Liver (tissue), 9 donors: ENCODE results near the gene RAB3C. TPM values are rescaled to one million over a fixed set of nuclear protein-coding genes. Genes with fewer than 3 reads are reported as not detected.

Experiments used
- DNase-seq: peaks from one replicate; pipeline ENCODE4 v3.0.0-alpha.2; 2017; ENCODE audit warnings: low spot score
- H3K27ac ChIP-seq, 2 donors: one replicate each; pipeline ENCODE4 v1.7.0; 2013; ENCODE audit warnings: inconsistent platforms in 2 of 2, low read length in 2 of 2, control low read depth in 1 of 2, low read depth in 1 of 2, mild to moderate bottlenecking in 1 of 2
- H3K27me3 ChIP-seq, 4 donors: one replicate each; pipeline versions ENCODE4 v1.6.1 to v1.7.0; 2013; ENCODE audit warnings: low read length in 3 of 4, inconsistent platforms in 1 of 4, mild to moderate bottlenecking in 1 of 4, moderate library complexity in 1 of 4; ENCODE audit not compliant: control insufficient read depth in 4 of 4, insufficient read depth in 4 of 4
- H3K36me3 ChIP-seq, 4 donors: one replicate each; pipeline versions ENCODE4 v1.6.1 to v1.7.0; 2013; ENCODE audit warnings: low read length in 3 of 4, mild to moderate bottlenecking in 3 of 4, low read depth in 1 of 4, moderate library complexity in 1 of 4; ENCODE audit not compliant: control insufficient read depth in 4 of 4, insufficient read depth in 3 of 4
- H3K4me1 ChIP-seq, 4 donors: one replicate each; pipeline versions ENCODE4 v1.6.1 to v1.7.0; 2013; ENCODE audit warnings: low read length in 3 of 4, mild to moderate bottlenecking in 3 of 4, moderate library complexity in 1 of 4; ENCODE audit not compliant: control insufficient read depth in 4 of 4, insufficient read depth in 4 of 4
- H3K4me3 ChIP-seq, 3 donors: one replicate each; pipeline versions ENCODE4 v1.6.1 to v1.7.0; 2013; ENCODE audit warnings: low read length in 3 of 3, control low read depth in 1 of 3, low read depth in 1 of 3, mild to moderate bottlenecking in 1 of 3
- H3K9ac ChIP-seq, 2 donors: one replicate each; pipeline ENCODE4 v1.7.0; 2013; ENCODE audit warnings: low read length in 2 of 2, mild to moderate bottlenecking in 2 of 2, moderate library complexity in 2 of 2, control low read depth in 1 of 2, low read depth in 1 of 2
- H3K9me3 ChIP-seq, 4 donors: one replicate each; pipeline versions ENCODE4 v1.6.1 to v1.7.0; 2013; ENCODE audit warnings: low read length in 3 of 4; ENCODE audit not compliant: control insufficient read depth in 4 of 4
- ATF3 ChIP-seq: IDR thresholded peaks from 2 replicates; pipeline ENCODE4 v1.6.1; 2016; ENCODE audit warnings: antibody characterized with exemption
- CTCF ChIP-seq: fragments of 150-350 bp; IDR thresholded peaks from 2 replicates; pipeline ENCODE4 v1.5.1; 2017; ENCODE audit warnings: improper control_type of control experiment, low read depth, low read length; ENCODE audit not compliant: missing input control
- EGR1 ChIP-seq, 2 donors: IDR thresholded peaks; 2 replicates each; pipeline ENCODE4 v1.6.1; 2016 to 2018; ENCODE audit warnings: antibody characterized with exemption in 2 of 2, low read depth in 2 of 2
- FOXA2 ChIP-seq: IDR thresholded peaks from 2 replicates; pipeline ENCODE4 v1.6.1; 2016; ENCODE audit warnings: antibody characterized with exemption
- GABPA ChIP-seq, 2 donors: IDR thresholded peaks in 1 of 2; conservative IDR thresholded peaks in 1 of 2; 2 replicates each; pipeline ENCODE4 v1.6.1; 2016; ENCODE audit warnings: antibody characterized with exemption in 2 of 2, mild to moderate bottlenecking in 1 of 2, moderate library complexity in 1 of 2
- HNF4G ChIP-seq: IDR thresholded peaks from 2 replicates; pipeline ENCODE4 v1.6.1; 2016; ENCODE audit warnings: antibody characterized with exemption
- JUND ChIP-seq, 2 donors: IDR thresholded peaks; 2 replicates each; pipeline ENCODE4 v1.6.1; 2016; ENCODE audit warnings: antibody characterized with exemption in 2 of 2
- MAX ChIP-seq: IDR thresholded peaks from 2 replicates; pipeline ENCODE4 v1.6.1; 2016; ENCODE audit warnings: antibody characterized with exemption
- NR2F2 ChIP-seq: IDR thresholded peaks from 2 replicates; pipeline ENCODE4 v1.6.1; 2016; ENCODE audit warnings: antibody characterized with exemption
- RAD21 ChIP-seq, 2 donors: IDR thresholded peaks; 2 replicates each; pipeline ENCODE4 v1.6.1; 2016; ENCODE audit warnings: antibody characterized with exemption in 2 of 2, mild to moderate bottlenecking in 2 of 2
- REST ChIP-seq: IDR thresholded peaks from 2 replicates; pipeline ENCODE4 v1.6.1; 2016; ENCODE audit warnings: antibody characterized with exemption, mild to moderate bottlenecking
- RXRA ChIP-seq, 2 donors: IDR thresholded peaks; 2 replicates each; pipeline ENCODE4 v1.6.1; 2017 to 2018; ENCODE audit warnings: antibody characterized with exemption in 2 of 2, mild to moderate bottlenecking in 1 of 2
- SP1 ChIP-seq: IDR thresholded peaks from 2 replicates; pipeline ENCODE4 v1.6.1; 2018; ENCODE audit warnings: antibody characterized with exemption, mild to moderate bottlenecking
- TAF1 ChIP-seq: conservative IDR thresholded peaks from 2 replicates; pipeline ENCODE4 v1.6.1; 2016; ENCODE audit warnings: antibody characterized with exemption, mild to moderate bottlenecking
- YY1 ChIP-seq: IDR thresholded peaks from 2 replicates; pipeline ENCODE4 v1.6.1; 2016; ENCODE audit warnings: antibody characterized with exemption, mild to moderate bottlenecking
- WGBS: extraction: QIAGEN DNeasy Blood & Tissue Kit; methylation state at CpG from one replicate; pipeline ENCODE4 v1.1.7; 2013; 5-methylcytosine and 5-hydroxymethylcytosine counted together
- polyA plus RNA-seq, 2 donors: library from polyadenylated mRNA; stranded (reverse) in 1 of 2; unstranded in 1 of 2; fragments of 200-250 nt in 1 of 2; fragments of >200 nt in 1 of 2; fragmentation: Nextera tagmentation in 1 of 2; extraction: Ambion mirVana in 1 of 2; gene quantifications; one replicate each; pipeline versions ENCODE4 v1.2.1 to v1.2.3, GENCODE V29; 2013 to 2015
- total RNA-seq, 2 donors: library from RNA; depleted of rRNA; stranded (reverse); fragments of >200 nt; gene quantifications; one replicate each; pipeline ENCODE4 v1.2.3, GENCODE V29; 2014
- TF ChIP-seq, protein P1 (sequence below): IDR thresholded peaks from 2 replicates; pipeline ENCODE4 v1.6.1; 2016; ENCODE audit warnings: antibody characterized with exemption
- donor health status: healthy.
- donor health status: healthy.
- donor health status: healthy.
- donor health status: healthy.
- donor health status: healthy.

RAB3C gene
- total and polyA plus RNA-seq, 4 donors = 0.72 to 4.6 (median 1.3) TPM

GRCh38 chr5:58838729-58839128 is 255.9 kb downstream of the RAB3C start:
- no peak overlapping the region for H3K4me3 ChIP-seq
- no peak overlapping the region for H3K9ac ChIP-seq
- TF ChIP-seq JUND (IDR thresholded peaks at IDR 0.05) (no peak), HNF4G (no peak), TAF1 (no peak), GABPA (IDR thresholded peaks at IDR 0.05 in 1 of 2, conservative IDR thresholded peaks at IDR 0.05 in 1 of 2) (no peak), SP1 (no peak), ATF3 (no peak), REST (no peak), RAD21 (IDR thresholded peaks at IDR 0.05) (no peak), CTCF (no peak)
- TF ChIP-seq, protein P1, sequence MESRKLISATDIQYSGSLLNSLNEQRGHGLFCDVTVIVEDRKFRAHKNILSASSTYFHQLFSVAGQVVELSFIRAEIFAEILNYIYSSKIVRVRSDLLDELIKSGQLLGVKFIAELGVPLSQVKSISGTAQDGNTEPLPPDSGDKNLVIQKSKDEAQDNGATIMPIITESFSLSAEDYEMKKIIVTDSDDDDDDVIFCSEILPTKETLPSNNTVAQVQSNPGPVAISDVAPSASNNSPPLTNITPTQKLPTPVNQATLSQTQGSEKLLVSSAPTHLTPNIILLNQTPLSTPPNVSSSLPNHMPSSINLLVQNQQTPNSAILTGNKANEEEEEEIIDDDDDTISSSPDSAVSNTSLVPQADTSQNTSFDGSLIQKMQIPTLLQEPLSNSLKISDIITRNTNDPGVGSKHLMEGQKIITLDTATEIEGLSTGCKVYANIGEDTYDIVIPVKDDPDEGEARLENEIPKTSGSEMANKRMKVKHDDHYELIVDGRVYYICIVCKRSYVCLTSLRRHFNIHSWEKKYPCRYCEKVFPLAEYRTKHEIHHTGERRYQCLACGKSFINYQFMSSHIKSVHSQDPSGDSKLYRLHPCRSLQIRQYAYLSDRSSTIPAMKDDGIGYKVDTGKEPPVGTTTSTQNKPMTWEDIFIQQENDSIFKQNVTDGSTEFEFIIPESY = no peak
- no peak for DNase-seq
- H3K27me3 ChIP-seq = no peaks in the 10 kb centered on the region
- peaks cover 0 to 5% (median 0%) of the 10 kb centered on the region in 4 donors for H3K9me3 ChIP-seq
- H3K4me1 ChIP-seq = no peaks in the 10 kb centered on the region
- H3K36me3 ChIP-seq = no peaks in the 10 kb centered on the region
- H3K27ac ChIP-seq = no peak overlapping the region

- no peak for TF ChIP-seq CTCF
- no peak for TF ChIP-seq SP1
- no peak for TF ChIP-seq NR2F2
- TF ChIP-seq GABPA (IDR thresholded peaks at IDR 0.05 in 1 of 2, conservative IDR thresholded peaks at IDR 0.05 in 1 of 2) = no peak
- TF ChIP-seq EGR1 (IDR thresholded peaks at IDR 0.05; ENCODE audit: low read depth in 2 of 2) = no peak
- TF ChIP-seq HNF4G = no peak
- TF ChIP-seq RXRA (IDR thresholded peaks at IDR 0.05) = no peak
- TF ChIP-seq MAX = no peak
- TF ChIP-seq RAD21 (IDR thresholded peaks at IDR 0.05) = no peak
- TF ChIP-seq YY1 = no peak
- TF ChIP-seq FOXA2 = no peak
- no peak overlapping the region for H3K9ac ChIP-seq
- WGBS = 95% methylated on average over 2 of the region's 2 CpGs
- no peaks in the 10 kb centered on the region for H3K4me1 ChIP-seq
- no peaks in the 10 kb centered on the region for H3K27me3 ChIP-seq
- no peaks in the 10 kb centered on the region for H3K36me3 ChIP-seq
- H3K4me3 ChIP-seq = no peak overlapping the region
- peaks cover 0 to 5% (median 0%) of the 10 kb centered on the region in 4 donors for H3K9me3 ChIP-seq
- no peak for DNase-seq
- no peak overlapping the region for H3K27ac ChIP-seq
Observed at GRCh38 chr5:58842852-58843251, 260.0 kb downstream of the RAB3C start.
